Tibial nerve (tissue), 4 donors: ENCODE data around the gene CRYBA2. TPM values are rescaled to one million over a fixed set of nuclear protein-coding genes. Genes with fewer than 3 reads are reported as not detected.

Experiments used
- DNase-seq, 2 donors: peaks; one replicate each; pipeline ENCODE4 v3.0.0-alpha.2; 2019; ENCODE audit warnings: low spot score in 2 of 2
- H3K27ac ChIP-seq, 4 donors: fragments of 200-600 bp; sonication (generic) in 3 of 4; one replicate each; pipeline ENCODE4 v1.5.1; 2017 to 2019; ENCODE audit warnings: mild to moderate bottlenecking in 1 of 4
- H3K27me3 ChIP-seq, 2 donors: fragments of 200-600 bp; sonication (generic) in 1 of 2; one replicate each; pipeline versions ENCODE4 v1.5.1 to v1.6.0; 2017 to 2019
- H3K36me3 ChIP-seq, 3 donors: fragments of 200-600 bp; sonication (generic); one replicate each; pipeline ENCODE4 v1.5.1; 2018 to 2019
- H3K4me1 ChIP-seq, 4 donors: fragments of 200-600 bp; sonication (generic) in 3 of 4; one replicate each; pipeline ENCODE4 v1.5.1; 2017 to 2019
- H3K4me3 ChIP-seq, 4 donors: fragments of 200-600 bp; sonication (generic) in 3 of 4; one replicate each; pipeline ENCODE4 v1.5.1; 2017 to 2019; ENCODE audit warnings: mild to moderate bottlenecking in 1 of 4, moderate library complexity in 1 of 4
- H3K9me3 ChIP-seq, 4 donors: fragments of 200-600 bp; sonication (generic) in 3 of 4; one replicate each; pipeline ENCODE4 v1.5.1; 2017 to 2019
- CTCF ChIP-seq, 5 experiments: fragments of 200-600 bp in 3 of 5; fragments of 450-650 bp in 2 of 5; sonication (generic) in 3 of 5; IDR thresholded peaks; one replicate each; pipeline ENCODE4 v1.5.1; 2016 to 2019; ENCODE audit warnings: antibody characterized with exemption in 5 of 5, mild to moderate bottlenecking in 3 of 5, moderate library complexity in 2 of 5
- EP300 ChIP-seq, 2 donors: sonication (generic); formaldehyde crosslinking; IDR thresholded peaks; one replicate each; pipeline ENCODE4 v1.6.1; 2017; ENCODE audit warnings: antibody characterized with exemption in 2 of 2, mild to moderate bottlenecking in 1 of 2
- POLR2A ChIP-seq, 2 donors: fragments of 450-650 bp; IDR thresholded peaks; one replicate each; pipeline ENCODE4 v1.6.1; 2017; ENCODE audit warnings: antibody characterized with exemption in 2 of 2, mild to moderate bottlenecking in 2 of 2, moderate library complexity in 2 of 2
- WGBS, 2 donors: methylation state at CpG; one replicate each; pipeline ENCODE4 v1.1.5; 2018; 5-methylcytosine and 5-hydroxymethylcytosine counted together
- total RNA-seq, 4 donors: library from RNA; depleted of rRNA; stranded (reverse); fragments of >200 nt; gene quantifications; one replicate each; pipeline ENCODE4 v1.1.0, GENCODE V29; 2016

The CRYBA2 gene
- total RNA-seq, 4 donors from 2014 or later = not detected

GRCh38 chr2:218964041-218964771, 29.0 kb downstream of the CRYBA2 start:
- 44 to 49% methylated on average over 5 of the region's 5 CpGs for WGBS, 2 donors
- no peak for TF ChIP-seq CTCF (IDR thresholded peaks at IDR 0.05)
- no peak for TF ChIP-seq EP300 (IDR thresholded peaks at IDR 0.05)
- no peak for TF ChIP-seq POLR2A (IDR thresholded peaks at IDR 0.05)
- Histone ChIP-seq H3K4me3 (no peak overlapping the region), H3K36me3 (no peaks in the 10 kb centered on the region), H3K27ac (no peak overlapping the region), H3K9me3 (no peaks in the 10 kb centered on the region), H3K27me3 (peaks cover 0 to 64% of the 10 kb centered on the region in 2 donors), H3K4me1 (peaks cover 0 to 28% (median 4%) of the 10 kb centered on the region in 4 donors)
- no peak for DNase-seq

GRCh38 chr2:218963601-218964000, 29.6 kb downstream of the CRYBA2 start:
- Histone ChIP-seq H3K36me3 (no peaks in the 10 kb centered on the region), H3K27ac (no peak overlapping the region), H3K9me3 (no peaks in the 10 kb centered on the region), H3K4me1 (peaks cover 0 to 31% (median 4%) of the 10 kb centered on the region in 4 donors), H3K27me3 (peaks cover 2 to 70% of the 10 kb centered on the region in 2 donors), H3K4me3 (no peak overlapping the region)
- no peak for DNase-seq
- TF ChIP-seq CTCF (IDR thresholded peaks at IDR 0.05) = no peak
- TF ChIP-seq EP300 (IDR thresholded peaks at IDR 0.05) = no peak
- no peak for TF ChIP-seq POLR2A (IDR thresholded peaks at IDR 0.05)
- WGBS, 2 donors = 15% methylated on average over 5 of the region's 5 CpGs

- TF ChIP-seq CTCF (IDR thresholded peaks at IDR 0.05) (no peak), EP300 (IDR thresholded peaks at IDR 0.05) (no peak), POLR2A (IDR thresholded peaks at IDR 0.05) (no peak)
- Histone ChIP-seq H3K4me1 (peaks cover 0 to 31% (median 4%) of the 10 kb centered on the region in 4 donors), H3K27me3 (peaks cover 2 to 76% of the 10 kb centered on the region in 2 donors), H3K9me3 (no peaks in the 10 kb centered on the region), H3K4me3 (no peak overlapping the region), H3K27ac (no peak overlapping the region), H3K36me3 (no peaks in the 10 kb centered on the region)
- peak in 1 of 2 donors; percentile 48 for DNase-seq
- 1 to 4% methylated on average over 18 to 27 of the region's 42 CpGs for WGBS, 2 donors
Observed at GRCh38 chr2:218962859-218963492, 30.2 kb downstream of the CRYBA2 start.

- H3K36me3 ChIP-seq = no peaks in the 10 kb centered on the region
- WGBS, 2 donors = 12 to 14% methylated on average over 34 of the region's 34 CpGs
- H3K27ac ChIP-seq = no peak overlapping the region
Observed at GRCh38 chr2:218961651-218962570, 31.3 kb downstream of the CRYBA2 start.

More at GRCh38 chr2:218961651-218962570, 31.3 kb downstream of the CRYBA2 start:
- no peak overlapping the region for H3K4me3 ChIP-seq
- peaks cover 2 to 87% of the 10 kb centered on the region in 2 donors for H3K27me3 ChIP-seq
- H3K9me3 ChIP-seq = no peaks in the 10 kb centered on the region
- no peak for DNase-seq
- TF ChIP-seq EP300 (IDR thresholded peaks at IDR 0.05) = no peak
- TF ChIP-seq POLR2A (IDR thresholded peaks at IDR 0.05) = no peak
- TF ChIP-seq CTCF (IDR thresholded peaks at IDR 0.05) = no peak
- peaks cover 0 to 31% (median 4%) of the 10 kb centered on the region in 4 donors for H3K4me1 ChIP-seq
